HG03460 (cell line): ENCODE results near the gene VSIR.

Source experiments
- ATAC-seq: cut with Tn5 transposase; IDR thresholded peaks from one replicate; pipeline ENCODE4 v1.9.1; 2021; ENCODE audit not compliant: unreplicated experiment

Gene VSIR

DNA sequence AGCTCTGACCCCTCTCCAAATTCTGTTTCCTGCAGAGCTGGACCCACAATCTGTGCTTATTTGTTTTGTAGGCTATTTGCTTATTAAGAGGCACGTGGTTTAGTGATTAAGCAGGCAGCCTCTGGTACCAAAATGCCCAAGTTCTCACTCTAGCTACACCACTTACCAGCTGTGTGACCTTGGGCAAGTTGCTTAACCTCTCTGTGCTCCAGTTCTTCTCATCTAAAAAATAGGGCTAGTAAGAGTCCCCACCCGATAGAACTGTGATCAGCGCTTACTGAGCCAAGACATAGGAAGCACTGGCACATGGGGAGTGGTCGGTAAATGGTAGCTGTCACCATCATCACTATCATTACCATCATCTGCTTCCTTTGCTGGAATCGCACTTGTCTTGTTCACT is 74.6 kb downstream of the VSIR start:
- ATAC-seq = no peak

- no peak for ATAC-seq
These were observed 75.2 kb downstream of the VSIR start for GRCh38 chr10:71697938-71698709.
